ENCODE data around the gene RBPJ. TPM values are rescaled to one million over a fixed set of nuclear protein-coding genes. Genes with fewer than 3 reads are reported as not detected.

Gene RBPJ
- total RNA-seq, 2 experiments from 2014 or later, result 39.9 to 61.1 TPM

- Histone ChIP-seq H3K4me2 (ENCODE audit: low read length) (no peak overlapping the region), H4K20me1 (ENCODE audit: insufficient read depth, low read length) (no peaks in the 10 kb centered on the region), H2AFZ (ENCODE audit: low read length) (no peak overlapping the region), H3K79me2 (ENCODE audit: insufficient read depth, low read depth, low read length) (no peaks in the 10 kb centered on the region), H3K36me3 (ENCODE audit: insufficient read depth, low read length) (no peaks in the 10 kb centered on the region), H3K4me1 (ENCODE audit: insufficient read depth, low read length, poor library complexity, severe bottlenecking) (no peaks in the 10 kb centered on the region), H3K27ac (ENCODE audit: low read depth, low read length, poor library complexity, severe bottlenecking) (no peak overlapping the region), H3K9me2 (ENCODE audit: insufficient read depth, low read length) (no peaks in the 10 kb centered on the region), H3K9me3 (ENCODE audit: low read length) (no peaks in the 10 kb centered on the region), H3K4me3 (ENCODE audit: low read depth, low read length, poor library complexity, severe bottlenecking) (no peak overlapping the region)
- POLR2A ChIA-PET, result no interaction called here
- no peak for DNase-seq (ENCODE audit: low spot score)
- CTCF ChIA-PET (ENCODE audit: unreplicated experiment), result no interaction called here
- no peak for TF ChIP-seq EZH2phosphoT487 (IDR thresholded peaks at IDR 0.05; ENCODE audit: borderline replicate concordance, low read depth, low read length)
- TF ChIP-seq CTCF (conservative IDR thresholded peaks at IDR 0.05; ENCODE audit: low read length), result no peak
- BruUV-seq (replicated peaks), result no TSS peak
- intact Hi-C loops (cut with micrococcal nuclease; ENCODE audit: unreplicated experiment), result no loop called here
Observed at GRCh38 chr4:26285272-26285671, 35.5 kb upstream of the RBPJ start.

- TF ChIP-seq EZH2phosphoT487 (IDR thresholded peaks at IDR 0.05; ENCODE audit: borderline replicate concordance, low read depth, low read length) (no peak), CTCF (conservative IDR thresholded peaks at IDR 0.05; ENCODE audit: low read length) (no peak)
- intact Hi-C loops (cut with micrococcal nuclease; ENCODE audit: unreplicated experiment), result no loop called here
Observed at GRCh38 chr4:26287756-26288155, 33.1 kb upstream of the RBPJ start.

GRCh38 chr4:26288355-26288909 is 32.4 kb upstream of the RBPJ start:
- Histone ChIP-seq H2AFZ (ENCODE audit: low read length) (peak overlapping the region; percentile 21; the same call in 1 of the 2 replicates), H3K79me2 (ENCODE audit: insufficient read depth, low read depth, low read length) (no peaks in the 10 kb centered on the region), H3K4me1 (ENCODE audit: insufficient read depth, low read length, poor library complexity, severe bottlenecking) (no peaks in the 10 kb centered on the region), H3K9me2 (ENCODE audit: insufficient read depth, low read length) (no peaks in the 10 kb centered on the region), H3K36me3 (ENCODE audit: insufficient read depth, low read length) (no peaks in the 10 kb centered on the region), H3K4me2 (ENCODE audit: low read length) (no peak overlapping the region), H3K27ac (ENCODE audit: low read depth, low read length, poor library complexity, severe bottlenecking) (no peak overlapping the region), H3K4me3 (ENCODE audit: low read depth, low read length, poor library complexity, severe bottlenecking) (no peak overlapping the region), H4K20me1 (ENCODE audit: insufficient read depth, low read length) (no peaks in the 10 kb centered on the region), H3K9me3 (ENCODE audit: low read length) (no peaks in the 10 kb centered on the region)
- intact Hi-C loops (cut with micrococcal nuclease; ENCODE audit: unreplicated experiment), result no loop called here
- TF ChIP-seq CTCF (conservative IDR thresholded peaks at IDR 0.05; ENCODE audit: low read length) (no peak), EZH2phosphoT487 (IDR thresholded peaks at IDR 0.05; ENCODE audit: borderline replicate concordance, low read depth, low read length) (no peak)
- CTCF ChIA-PET (ENCODE audit: unreplicated experiment), result no interaction called here
- POLR2A ChIA-PET, result interaction anchor here (0.6 kb wide), 1 partner anchor 1579 kb away, joined by 3 read pairs; no protein-coding TSS in a partner anchor
- BruUV-seq (replicated peaks), result no TSS peak
- DNase-seq (ENCODE audit: low spot score), result no peak

More at GRCh38 chr4:26287756-26288155, 33.1 kb upstream of the RBPJ start:
- DNase-seq (ENCODE audit: low spot score), result no peak
- H3K79me2 ChIP-seq (ENCODE audit: insufficient read depth, low read depth, low read length), result no peaks in the 10 kb centered on the region
- H2AFZ ChIP-seq (ENCODE audit: low read length), result no peak overlapping the region; the same call in 1 of the 2 replicates
- no peaks in the 10 kb centered on the region for H3K4me1 ChIP-seq (ENCODE audit: insufficient read depth, low read length, poor library complexity, severe bottlenecking)
- no peaks in the 10 kb centered on the region for H3K9me2 ChIP-seq (ENCODE audit: insufficient read depth, low read length)
- H3K9me3 ChIP-seq (ENCODE audit: low read length), result no peaks in the 10 kb centered on the region
- H3K4me3 ChIP-seq (ENCODE audit: low read depth, low read length, poor library complexity, severe bottlenecking), result no peak overlapping the region
- no TSS peak for BruUV-seq (replicated peaks)
- H3K36me3 ChIP-seq (ENCODE audit: insufficient read depth, low read length), result no peaks in the 10 kb centered on the region
- H3K4me2 ChIP-seq (ENCODE audit: low read length), result no peak overlapping the region
- H4K20me1 ChIP-seq (ENCODE audit: insufficient read depth, low read length), result no peaks in the 10 kb centered on the region
- CTCF ChIA-PET (ENCODE audit: unreplicated experiment), result no interaction called here
- POLR2A ChIA-PET, result interaction anchor here (0.6 kb wide), 1 partner anchor 1579 kb away, joined by 3 read pairs; no protein-coding TSS in a partner anchor
- H3K27ac ChIP-seq (ENCODE audit: low read depth, low read length, poor library complexity, severe bottlenecking), result no peak overlapping the region
